Large intestine (tissue), 3 donors: ENCODE results near the gene NFATC3. TPM values are rescaled to one million over a fixed set of nuclear protein-coding genes. Genes with fewer than 3 reads are reported as not detected.

Source experiments
- DNase-seq, 2 donors: peaks; one replicate each; pipeline versions ENCODE4 v3.0.0 to v3.0.0-alpha.2; 2013
- H3K27ac ChIP-seq: one replicate; pipeline ENCODE4 v1.5.1; 2013; ENCODE audit warnings: low read length
- H3K27me3 ChIP-seq: 2 replicates; pipeline ENCODE4 v1.6.1; 2013; ENCODE audit warnings: low read length; ENCODE audit not compliant: control insufficient read depth, insufficient read depth
- H3K36me3 ChIP-seq: 2 replicates; pipeline ENCODE4 v1.6.1; 2013; ENCODE audit warnings: low read length; ENCODE audit not compliant: control insufficient read depth, insufficient read depth
- H3K4me1 ChIP-seq: one replicate; pipeline ENCODE4 v1.6.1; 2013; ENCODE audit warnings: low read length; ENCODE audit not compliant: control insufficient read depth, insufficient read depth
- H3K4me3 ChIP-seq: one replicate; pipeline ENCODE4 v1.5.1; 2013; ENCODE audit warnings: low read length
- H3K9me3 ChIP-seq: one replicate; pipeline ENCODE4 v1.6.1; 2013; ENCODE audit warnings: mild to moderate bottlenecking, low read depth, low read length, moderate library complexity; ENCODE audit not compliant: control insufficient read depth
- WGBS: methylation state at CpG from one replicate; pipeline ENCODE4 v1.1.5; 2013; ENCODE audit warnings: low lambda C conversion rate; ENCODE audit not compliant: insufficient coverage; 5-methylcytosine and 5-hydroxymethylcytosine counted together
- polyA plus RNA-seq: library from polyadenylated mRNA; unstranded; fragments of 120-200 nt; gene quantifications from one replicate; pipeline ENCODE4 v1.2.1, GENCODE V29; 2013

NFATC3 gene
- polyA plus RNA-seq, 1 donor: 22.0 TPM

DNA sequence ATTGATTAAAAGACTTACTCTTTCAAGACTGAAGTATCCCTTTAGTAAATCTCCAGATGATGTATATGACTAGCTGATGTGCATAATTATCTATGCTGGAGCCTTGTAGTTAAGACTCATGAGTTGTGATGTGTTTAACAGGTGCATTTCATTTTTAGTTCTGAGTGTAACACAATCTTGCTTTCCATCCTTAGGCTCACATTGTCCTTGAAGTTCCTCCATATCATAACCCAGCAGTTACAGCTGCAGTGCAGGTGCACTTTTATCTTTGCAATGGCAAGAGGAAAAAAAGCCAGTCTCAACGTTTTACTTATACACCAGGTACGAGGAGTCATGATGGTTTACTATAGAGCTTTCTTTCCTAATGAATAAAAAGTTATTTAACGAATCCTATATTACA is 97.9 kb downstream of the NFATC3 start:
- peaks cover 48% of the 10 kb centered on the region for H3K36me3 ChIP-seq
- no peak overlapping the region for H3K4me3 ChIP-seq
- WGBS: 90% methylated on average over 2 of the region's 3 CpGs
- no peaks in the 10 kb centered on the region for H3K27me3 ChIP-seq
- H3K4me1 ChIP-seq: no peaks in the 10 kb centered on the region
- H3K27ac ChIP-seq: no peak overlapping the region
- DNase-seq: no peak
- peaks cover 4% of the 10 kb centered on the region for H3K9me3 ChIP-seq

DNA sequence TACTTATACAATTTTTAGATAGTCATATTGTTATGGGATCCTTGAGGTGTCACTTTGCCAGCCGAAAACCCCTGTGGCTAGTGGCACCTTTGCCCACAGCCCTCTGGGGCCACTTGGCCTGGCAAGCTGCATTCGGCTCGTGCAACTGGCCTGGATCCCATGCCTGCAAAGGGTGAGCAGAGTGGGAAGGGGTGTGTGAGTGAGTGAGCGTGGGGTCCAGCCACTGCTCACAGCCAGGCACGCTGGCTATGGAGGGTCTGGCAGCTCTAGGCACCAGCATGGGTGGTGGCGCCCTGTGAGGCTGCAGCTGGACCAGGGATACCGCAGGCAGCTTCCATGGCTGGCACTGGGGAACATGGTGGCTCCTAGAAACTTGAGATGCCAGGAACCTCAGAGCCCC is 101.7 kb downstream of the NFATC3 start:
- H3K4me1 ChIP-seq: no peaks in the 10 kb centered on the region
- H3K9me3 ChIP-seq: peaks cover 6% of the 10 kb centered on the region
- WGBS: no CpG with 5 or more reads among the region's 7 CpGs
- DNase-seq: no peak
- H3K27ac ChIP-seq: no peak overlapping the region
- H3K4me3 ChIP-seq: no peak overlapping the region
- peaks cover 44% of the 10 kb centered on the region for H3K36me3 ChIP-seq
- no peaks in the 10 kb centered on the region for H3K27me3 ChIP-seq

DNA sequence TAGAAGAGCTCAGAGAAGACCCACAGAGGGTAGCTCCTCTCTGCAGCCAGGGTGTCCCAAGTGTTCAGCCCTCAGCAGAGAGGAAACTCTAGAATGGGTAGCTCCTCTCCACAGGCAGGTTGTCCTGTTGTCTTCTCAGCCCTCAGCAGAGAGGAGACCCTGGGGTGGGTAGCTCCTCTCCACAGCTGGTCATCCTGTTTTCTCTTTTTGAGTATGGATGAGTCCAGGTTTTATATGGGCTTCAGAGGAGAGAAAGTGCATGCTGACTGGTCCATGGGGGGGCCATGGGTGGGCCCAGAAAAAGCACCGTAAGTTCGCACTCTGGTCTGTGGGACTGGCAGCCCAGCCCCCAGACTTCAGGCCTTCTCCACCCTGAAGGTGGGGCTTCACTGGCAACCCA is 102.3 kb downstream of the NFATC3 start:
- no peaks in the 10 kb centered on the region for H3K27me3 ChIP-seq
- H3K36me3 ChIP-seq: peaks cover 47% of the 10 kb centered on the region
- no peaks in the 10 kb centered on the region for H3K4me1 ChIP-seq
- no peak for DNase-seq
- no peak overlapping the region for H3K4me3 ChIP-seq
- H3K9me3 ChIP-seq: peaks cover 6% of the 10 kb centered on the region
- WGBS: no CpG with 5 or more reads among the region's 2 CpGs
- no peak overlapping the region for H3K27ac ChIP-seq

DNA sequence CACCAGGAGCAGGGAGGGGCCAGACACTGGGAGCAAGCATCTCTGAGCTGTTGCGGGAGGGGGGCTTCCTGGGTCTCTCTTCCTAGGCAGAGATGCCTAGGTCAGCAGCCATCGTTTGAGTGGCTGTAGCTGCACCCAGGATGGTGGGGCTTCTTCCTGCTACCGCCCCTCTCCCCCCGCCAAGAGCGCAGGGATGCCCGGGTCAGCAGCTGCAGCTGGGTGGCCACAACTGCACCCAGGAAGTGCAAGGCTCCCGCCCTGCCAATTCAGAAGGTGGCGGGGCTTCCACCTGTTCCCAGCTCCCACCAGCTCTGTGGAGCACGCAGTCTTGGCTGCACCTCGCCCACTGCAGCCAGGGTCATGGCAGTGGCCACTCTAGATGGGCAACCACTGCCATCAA is 103.0 kb downstream of the NFATC3 start:
- Histone ChIP-seq H3K4me1 (no peaks in the 10 kb centered on the region), H3K9me3 (peaks cover 6% of the 10 kb centered on the region), H3K4me3 (no peak overlapping the region), H3K27me3 (no peaks in the 10 kb centered on the region), H3K27ac (no peak overlapping the region), H3K36me3 (peaks cover 47% of the 10 kb centered on the region)
- WGBS: no CpG with 5 or more reads among the region's 10 CpGs
- no peak for DNase-seq

DNA sequence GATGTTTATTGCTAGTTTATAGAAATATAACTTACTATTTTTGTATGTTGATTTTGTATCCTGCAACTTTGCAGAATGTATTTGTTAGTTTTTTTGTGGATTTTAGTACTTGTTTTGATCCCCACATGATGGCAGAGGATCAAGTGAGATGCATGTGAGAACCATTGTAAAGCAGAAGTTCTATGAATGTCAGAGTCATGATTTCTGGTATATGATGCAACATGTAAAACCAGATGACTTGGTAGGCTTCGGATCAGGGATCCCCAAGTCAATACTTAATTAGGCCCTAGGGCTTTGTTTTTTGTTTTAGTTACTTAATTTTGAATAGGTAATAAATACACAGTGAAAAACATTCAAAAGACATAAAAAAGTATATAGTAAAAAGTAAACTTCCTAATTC is 104.9 kb downstream of the NFATC3 start:
- no peak overlapping the region for H3K4me3 ChIP-seq
- peaks cover 46% of the 10 kb centered on the region for H3K36me3 ChIP-seq
- no peak overlapping the region for H3K27ac ChIP-seq
- H3K4me1 ChIP-seq: no peaks in the 10 kb centered on the region
- no peaks in the 10 kb centered on the region for H3K27me3 ChIP-seq
- WGBS: 40% methylated on average over 1 of the region's 1 CpG
- no peak for DNase-seq
- H3K9me3 ChIP-seq: peaks cover 6% of the 10 kb centered on the region

DNA sequence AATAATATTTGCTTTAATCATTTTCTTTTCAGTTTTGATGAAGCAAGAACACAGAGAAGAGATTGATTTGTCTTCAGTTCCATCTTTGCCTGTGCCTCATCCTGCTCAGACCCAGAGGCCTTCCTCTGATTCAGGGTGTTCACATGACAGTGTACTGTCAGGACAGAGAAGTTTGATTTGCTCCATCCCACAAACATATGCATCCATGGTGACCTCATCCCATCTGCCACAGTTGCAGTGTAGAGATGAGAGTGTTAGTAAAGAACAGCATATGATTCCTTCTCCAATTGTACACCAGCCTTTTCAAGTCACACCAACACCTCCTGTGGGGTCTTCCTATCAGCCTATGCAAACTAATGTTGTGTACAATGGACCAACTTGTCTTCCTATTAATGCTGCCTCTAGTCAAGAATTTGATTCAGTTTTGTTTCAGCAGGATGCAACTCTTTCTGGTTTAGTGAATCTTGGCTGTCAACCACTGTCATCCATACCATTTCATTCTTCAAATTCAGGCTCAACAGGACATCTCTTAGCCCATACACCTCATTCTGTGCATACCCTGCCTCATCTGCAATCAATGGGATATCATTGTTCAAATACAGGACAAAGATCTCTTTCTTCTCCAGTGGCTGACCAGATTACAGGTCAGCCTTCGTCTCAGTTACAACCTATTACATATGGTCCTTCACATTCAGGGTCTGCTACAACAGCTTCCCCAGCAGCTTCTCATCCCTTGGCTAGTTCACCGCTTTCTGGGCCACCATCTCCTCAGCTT is 105.8 kb downstream of the NFATC3 start:
- peaks cover 44% of the 10 kb centered on the region for H3K36me3 ChIP-seq
- H3K4me3 ChIP-seq: no peak overlapping the region
- WGBS: no CpG with 5 or more reads among the region's 2 CpGs
- no peak for DNase-seq
- no peaks in the 10 kb centered on the region for H3K4me1 ChIP-seq
- H3K27me3 ChIP-seq: no peaks in the 10 kb centered on the region
- H3K9me3 ChIP-seq: peaks cover 6% of the 10 kb centered on the region
- no peak overlapping the region for H3K27ac ChIP-seq

DNA sequence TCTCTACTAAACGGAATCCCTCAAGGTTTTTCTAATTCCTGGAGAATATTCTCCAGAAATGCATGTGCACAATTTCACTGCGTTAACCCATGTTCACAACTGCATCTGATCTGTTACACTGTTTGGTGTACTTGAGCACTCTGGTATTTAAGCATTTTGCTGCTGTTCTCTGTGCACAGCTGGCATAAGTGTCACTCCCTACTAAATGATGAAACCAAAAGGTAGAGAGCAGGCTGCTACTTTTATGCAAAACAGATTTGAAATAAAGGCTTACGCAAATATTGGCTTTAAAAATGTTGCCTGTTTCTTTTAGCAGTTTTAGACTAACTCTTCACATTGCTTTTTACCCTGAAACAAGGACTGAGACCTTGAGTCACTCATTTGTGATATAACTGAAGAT is 109.1 kb downstream of the NFATC3 start:
- no peak for DNase-seq
- H3K27me3 ChIP-seq: no peaks in the 10 kb centered on the region
- no peak overlapping the region for H3K27ac ChIP-seq
- no peaks in the 10 kb centered on the region for H3K4me1 ChIP-seq
- no peaks in the 10 kb centered on the region for H3K9me3 ChIP-seq
- no peak overlapping the region for H3K4me3 ChIP-seq
- no CpG with 5 or more reads among the region's 3 CpGs for WGBS
- peaks cover 28% of the 10 kb centered on the region for H3K36me3 ChIP-seq

DNA sequence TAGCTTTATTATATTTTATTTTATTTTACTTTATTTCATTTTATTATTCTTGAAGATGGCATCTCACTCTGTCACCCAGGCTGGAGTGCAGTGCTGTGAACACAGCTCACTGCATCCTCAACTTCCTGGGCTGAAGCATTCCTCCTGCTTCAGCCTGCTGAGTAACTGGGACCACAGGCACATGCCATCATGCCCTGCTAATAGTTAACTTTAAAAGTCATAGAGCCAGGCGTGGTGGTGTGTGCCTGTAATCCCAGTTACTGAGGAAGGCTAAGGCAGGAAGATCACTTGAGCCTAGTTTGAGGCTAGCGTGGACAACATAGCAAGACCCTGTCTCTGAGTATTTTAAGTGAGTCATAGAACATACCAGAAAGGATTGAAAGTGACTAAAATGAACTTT is 112.1 kb downstream of the NFATC3 start:
- H3K4me1 ChIP-seq: no peaks in the 10 kb centered on the region
- no peaks in the 10 kb centered on the region for H3K27me3 ChIP-seq
- no peak for DNase-seq
- H3K9me3 ChIP-seq: no peaks in the 10 kb centered on the region
- peaks cover 22% of the 10 kb centered on the region for H3K36me3 ChIP-seq
- H3K4me3 ChIP-seq: no peak overlapping the region
- WGBS: no CpG with 5 or more reads among the region's 2 CpGs
- no peak overlapping the region for H3K27ac ChIP-seq

DNA sequence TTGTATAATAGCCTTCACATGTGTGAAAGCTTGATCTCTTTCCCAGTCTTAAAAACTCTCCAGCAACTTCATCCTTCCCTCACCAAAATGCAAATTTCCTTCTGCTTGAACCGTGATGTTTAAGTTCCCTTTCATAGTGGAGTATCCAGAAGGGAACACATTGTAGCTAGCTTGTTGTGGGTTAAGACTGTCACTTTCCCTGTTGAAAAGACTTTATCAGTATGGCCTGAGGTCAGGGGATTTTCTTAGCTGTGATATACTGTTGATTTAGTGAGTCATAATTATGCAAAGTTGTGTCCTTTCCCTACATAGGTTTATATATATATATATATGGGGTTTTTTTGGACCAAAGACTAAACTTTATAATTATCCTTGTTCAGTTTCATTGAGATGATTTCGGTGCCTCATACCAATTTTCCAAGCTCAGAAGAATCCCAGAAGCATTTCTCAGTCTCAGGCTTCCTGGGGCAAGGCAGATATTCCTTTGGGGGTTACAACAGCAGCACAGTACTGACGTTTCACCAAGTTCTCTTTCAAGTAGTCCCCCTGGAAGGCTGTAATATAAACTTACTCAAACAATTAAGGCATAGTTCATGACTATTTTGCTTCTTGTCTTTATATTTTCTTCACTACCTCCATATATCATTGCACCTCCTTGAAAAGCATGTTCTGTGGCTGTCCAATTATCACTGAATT is 115.1 kb downstream of the NFATC3 start:
- Histone ChIP-seq H3K27ac (no peak overlapping the region), H3K27me3 (no peaks in the 10 kb centered on the region), H3K36me3 (peaks cover 8% of the 10 kb centered on the region), H3K4me1 (no peaks in the 10 kb centered on the region), H3K9me3 (no peaks in the 10 kb centered on the region), H3K4me3 (no peak overlapping the region)
- 33% methylated on average over 1 of the region's 3 CpGs for WGBS
- DNase-seq: no peak

DNA sequence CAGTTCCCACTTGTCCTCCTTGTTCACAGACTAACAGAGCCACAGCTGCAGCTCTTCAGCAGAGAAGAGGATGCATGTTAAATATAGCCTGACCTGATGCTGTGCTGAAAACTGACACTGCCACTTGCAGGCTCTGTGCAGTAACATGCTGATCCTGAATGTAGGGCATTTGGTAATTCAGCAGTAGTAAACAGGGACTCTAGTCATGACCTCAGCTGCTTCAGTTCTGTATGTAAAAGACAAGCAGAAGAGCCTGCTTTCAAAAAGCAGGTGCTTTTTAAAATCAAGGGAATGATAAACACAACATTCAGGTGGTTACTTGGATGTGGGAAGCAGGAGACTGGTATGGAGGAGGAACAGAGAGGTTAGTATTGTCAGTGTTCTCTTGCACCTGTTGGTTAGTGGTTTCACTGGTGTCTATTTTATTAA is 116.9 kb downstream of the NFATC3 start:
- peaks cover 8% of the 10 kb centered on the region for H3K36me3 ChIP-seq
- no peaks in the 10 kb centered on the region for H3K9me3 ChIP-seq
- H3K4me1 ChIP-seq: no peaks in the 10 kb centered on the region
- H3K4me3 ChIP-seq: no peak overlapping the region
- H3K27me3 ChIP-seq: no peaks in the 10 kb centered on the region
- DNase-seq: no peak
- no peak overlapping the region for H3K27ac ChIP-seq

DNA sequence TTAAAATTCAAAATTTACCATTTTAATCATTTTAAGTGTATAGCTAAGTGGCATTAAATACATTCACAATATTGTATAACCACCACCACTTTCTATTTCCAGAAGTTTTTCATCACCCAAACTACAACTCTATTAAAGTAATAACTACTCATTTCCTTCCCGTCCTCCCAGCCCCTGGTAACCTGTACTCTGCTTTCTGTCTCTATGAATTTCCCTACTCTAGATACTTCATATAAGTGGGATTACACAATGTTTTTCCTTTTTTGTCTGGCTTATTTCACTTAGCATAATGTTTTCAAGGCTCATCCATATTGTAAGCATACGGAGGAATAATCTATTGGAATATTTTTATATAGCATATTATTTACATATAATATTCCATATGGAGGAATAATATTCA is 121.1 kb downstream of the NFATC3 start:
- H3K9me3 ChIP-seq: no peaks in the 10 kb centered on the region
- DNase-seq: no peak
- H3K27ac ChIP-seq: no peak overlapping the region
- no peak overlapping the region for H3K4me3 ChIP-seq
- no peaks in the 10 kb centered on the region for H3K4me1 ChIP-seq
- WGBS: 100% methylated on average over 1 of the region's 2 CpGs
- H3K36me3 ChIP-seq: peaks cover 5% of the 10 kb centered on the region
- no peaks in the 10 kb centered on the region for H3K27me3 ChIP-seq
